ENCODE results near the gene CAMK1D.
"Not testable (repeated sequence)": the region's sequence is repeated elsewhere in the genome, so short reads cannot be mapped to it uniquely, and the experiment has no call there.

CAMK1D gene

GRCh38 chr10:12360461-12360860 is 11.1 kb downstream of the CAMK1D start:
- H3K4me3 ChIP-seq (ENCODE audit: low read depth, low read length): no peak overlapping the region
- DNase-seq (ENCODE audit: low read depth): no peak

DNA sequence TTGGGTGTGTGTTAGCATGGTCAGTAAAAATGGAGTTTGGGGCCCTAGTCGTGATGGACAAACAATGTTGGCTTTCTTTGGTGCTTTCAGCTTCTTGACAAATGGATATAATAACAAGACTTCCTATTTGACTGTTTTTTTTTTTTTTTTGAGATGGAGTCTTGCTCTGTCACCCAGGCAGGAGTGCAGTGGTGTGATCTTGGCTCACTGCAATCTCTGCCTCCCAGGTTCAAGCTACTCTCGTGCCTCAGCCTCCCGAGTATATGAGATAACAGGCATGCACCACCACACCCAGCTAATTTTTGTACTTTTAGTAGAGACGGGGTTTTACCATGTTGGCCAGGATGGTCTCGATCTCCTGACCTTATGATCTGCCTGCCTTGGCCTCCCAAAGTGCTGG is 11.8 kb downstream of the CAMK1D start:
- not testable (repeated sequence) for H3K4me3 ChIP-seq (ENCODE audit: low read depth, low read length); DNase-seq (ENCODE audit: low read depth)

GRCh38 chr10:12364559-12364958 is 15.2 kb downstream of the CAMK1D start:
- DNase-seq (ENCODE audit: low read depth): no peak
- no peak overlapping the region for H3K4me3 ChIP-seq (ENCODE audit: low read depth, low read length)

GRCh38 chr10:12367272-12367671 is 17.9 kb downstream of the CAMK1D start:
- no peak for DNase-seq (ENCODE audit: low read depth)
- H3K4me3 ChIP-seq (ENCODE audit: low read depth, low read length): no peak overlapping the region

- no peak for DNase-seq (ENCODE audit: low read depth)
- no peak overlapping the region for H3K4me3 ChIP-seq (ENCODE audit: low read depth, low read length)
These were observed 20.6 kb downstream of the CAMK1D start for GRCh38 chr10:12369982-12370381.

DNA sequence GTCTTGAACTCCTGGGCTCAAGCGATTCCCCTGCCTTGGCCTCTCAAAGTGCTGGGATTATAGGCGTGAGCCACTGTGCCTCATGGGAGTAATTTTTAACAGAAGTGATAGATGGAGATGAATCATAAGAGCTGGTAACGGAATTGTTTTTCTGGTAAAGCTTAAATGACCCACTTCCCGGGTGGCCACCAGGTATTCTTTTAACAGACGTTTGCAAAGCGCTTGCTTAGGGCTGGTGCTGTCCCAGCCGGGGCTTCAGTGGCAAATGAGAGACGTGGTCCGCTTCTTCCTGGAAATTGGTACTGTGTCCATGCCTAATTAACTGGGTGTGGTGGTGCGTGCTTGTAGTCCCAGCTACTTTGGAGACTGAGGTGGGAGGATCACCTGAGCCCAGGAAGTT is 23.5 kb downstream of the CAMK1D start:
- no peak overlapping the region for H3K4me3 ChIP-seq (ENCODE audit: low read depth, low read length)
- DNase-seq (ENCODE audit: low read depth): no peak

- no peak for DNase-seq (ENCODE audit: low read depth)
- H3K4me3 ChIP-seq (ENCODE audit: low read depth, low read length): no peak overlapping the region
These were observed 25.7 kb downstream of the CAMK1D start for GRCh38 chr10:12375076-12375504.

GRCh38 chr10:12376211-12376610 is 26.9 kb downstream of the CAMK1D start:
- H3K4me3 ChIP-seq (ENCODE audit: low read depth, low read length): no peak overlapping the region
- no peak for DNase-seq (ENCODE audit: low read depth)

GRCh38 chr10:12377658-12378290 is 28.4 kb downstream of the CAMK1D start:
- no peak for DNase-seq (ENCODE audit: low read depth)
- no peak overlapping the region for H3K4me3 ChIP-seq (ENCODE audit: low read depth, low read length)

DNA sequence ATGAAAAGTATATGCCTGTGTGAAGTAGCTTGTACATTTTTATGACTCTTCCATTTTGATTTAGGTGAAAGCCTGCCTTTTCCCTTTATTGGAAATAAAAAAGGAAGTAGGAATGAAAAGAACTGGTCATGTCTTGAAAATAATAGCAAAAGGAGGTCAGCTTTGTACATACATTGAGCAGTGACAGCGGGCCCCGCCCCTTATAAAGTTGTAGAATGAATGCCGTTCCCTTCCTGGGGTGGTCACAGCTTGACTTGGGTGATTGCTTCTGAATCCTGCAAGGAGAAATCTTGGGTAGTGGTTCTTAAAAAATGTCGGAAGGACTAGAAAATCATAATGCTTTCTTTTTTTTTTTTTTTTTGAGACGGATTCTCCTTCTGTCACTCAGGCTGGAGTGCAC is 31.7 kb downstream of the CAMK1D start:
- no peak overlapping the region for H3K4me3 ChIP-seq (ENCODE audit: low read depth, low read length)
- no peak for DNase-seq (ENCODE audit: low read depth)

- no peak overlapping the region for H3K4me3 ChIP-seq (ENCODE audit: low read depth, low read length)
- DNase-seq (ENCODE audit: low read depth): no peak
These were observed 32.3 kb downstream of the CAMK1D start for GRCh38 chr10:12381536-12382156.

DNA sequence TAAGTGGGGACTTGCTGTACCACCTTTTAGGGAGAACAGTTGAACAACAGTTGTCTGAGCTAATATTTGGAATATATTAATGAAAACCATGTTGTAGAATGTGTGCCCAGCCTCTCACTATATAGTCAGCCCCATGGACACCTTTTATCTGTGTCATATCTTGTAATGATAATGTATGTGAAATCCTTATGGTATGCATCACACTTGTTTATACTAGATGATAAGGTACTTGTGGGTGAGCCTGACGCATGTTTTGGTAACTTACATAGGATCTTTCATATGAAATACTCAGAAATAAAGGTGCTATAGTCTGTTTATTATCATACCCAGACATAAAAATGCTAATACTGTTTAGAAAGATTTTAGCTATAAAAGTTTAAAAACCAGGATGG is 32.8 kb downstream of the CAMK1D start:
- no peak overlapping the region for H3K4me3 ChIP-seq (ENCODE audit: low read depth, low read length)
- DNase-seq (ENCODE audit: low read depth): no peak

- no peak for DNase-seq (ENCODE audit: low read depth)
- no peak overlapping the region for H3K4me3 ChIP-seq (ENCODE audit: low read depth, low read length)
These were observed 33.7 kb downstream of the CAMK1D start for GRCh38 chr10:12382956-12383531.

DNA sequence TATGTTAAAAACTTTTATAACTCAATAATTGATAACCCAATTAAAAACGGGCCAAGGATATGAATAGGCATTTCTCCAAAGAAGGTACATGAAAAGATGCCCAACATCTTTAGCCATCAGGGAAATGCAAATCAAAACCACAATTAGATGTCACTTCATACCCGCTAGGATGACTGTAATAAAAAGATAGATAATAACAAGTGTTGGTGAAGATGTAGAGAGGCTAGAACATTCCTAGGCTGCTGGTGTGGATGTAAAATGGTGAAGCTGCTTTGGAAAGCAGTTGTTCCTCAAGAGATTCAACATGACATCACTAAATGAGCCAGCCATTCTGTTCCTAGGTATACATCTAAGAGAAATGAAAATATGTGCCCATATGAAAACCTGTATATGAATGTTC is 35.6 kb downstream of the CAMK1D start:
- H3K4me3 ChIP-seq (ENCODE audit: low read depth, low read length): no peak overlapping the region
- DNase-seq (ENCODE audit: low read depth): no peak

GRCh38 chr10:12387561-12388210 is 38.3 kb downstream of the CAMK1D start:
- no peak for DNase-seq (ENCODE audit: low read depth)
- no peak overlapping the region for H3K4me3 ChIP-seq (ENCODE audit: low read depth, low read length)

DNA sequence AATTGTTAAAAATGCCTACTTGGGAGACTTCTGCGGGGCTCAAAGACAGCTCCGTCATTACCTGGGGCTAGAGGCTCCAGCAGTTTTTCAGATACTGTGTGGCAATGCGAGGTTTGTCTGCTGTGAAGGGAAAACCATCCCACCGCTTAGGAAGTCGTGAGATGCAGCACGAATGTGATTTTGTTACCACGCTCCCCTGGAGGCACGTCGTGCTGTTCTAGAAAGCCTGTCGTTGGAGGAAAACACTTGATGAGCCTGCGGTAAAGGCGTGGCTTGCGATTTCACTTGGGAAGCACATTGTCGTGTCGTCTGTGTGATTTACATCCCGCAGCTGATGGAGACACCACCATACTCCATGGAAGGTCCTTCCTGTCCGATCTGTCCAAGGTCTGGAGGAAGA is 39.3 kb downstream of the CAMK1D start:
- no peak for DNase-seq (ENCODE audit: low read depth)

DNA sequence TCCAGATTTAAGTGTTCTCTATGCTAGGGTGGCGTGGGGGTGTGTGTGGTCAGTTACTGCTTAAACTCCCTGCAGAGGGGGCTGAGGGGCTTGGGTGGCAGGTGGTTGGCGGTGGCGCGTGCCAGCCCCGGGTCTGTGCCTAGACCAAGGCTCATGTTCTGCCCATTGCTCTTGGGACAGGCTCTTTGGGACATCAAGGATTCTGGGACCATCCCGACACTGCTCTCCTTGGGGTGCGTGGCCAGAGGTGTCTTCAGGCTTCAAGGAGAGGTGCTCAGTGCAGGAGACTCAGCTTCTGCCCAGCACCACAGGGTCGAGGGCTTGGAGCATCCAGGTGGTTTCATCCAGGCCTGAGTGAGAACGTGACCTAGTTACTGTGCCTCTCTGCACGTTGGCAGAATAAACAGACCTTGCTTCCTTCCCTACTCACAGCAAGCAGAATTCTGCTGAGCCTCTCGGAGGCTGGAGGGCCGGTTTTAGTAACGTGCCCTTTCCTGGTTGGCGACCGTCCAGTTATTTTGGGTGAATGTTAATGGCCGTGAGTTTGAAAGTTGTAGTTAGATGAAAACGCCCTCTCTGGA is 39.9 kb downstream of the CAMK1D start:
- no peak overlapping the region for H3K4me3 ChIP-seq (ENCODE audit: low read depth, low read length)
- DNase-seq (ENCODE audit: low read depth): no peak

More for the DNA sequence above, 39.3 kb downstream of the CAMK1D start:
- no peak overlapping the region for H3K4me3 ChIP-seq (ENCODE audit: low read depth, low read length)

DNA sequence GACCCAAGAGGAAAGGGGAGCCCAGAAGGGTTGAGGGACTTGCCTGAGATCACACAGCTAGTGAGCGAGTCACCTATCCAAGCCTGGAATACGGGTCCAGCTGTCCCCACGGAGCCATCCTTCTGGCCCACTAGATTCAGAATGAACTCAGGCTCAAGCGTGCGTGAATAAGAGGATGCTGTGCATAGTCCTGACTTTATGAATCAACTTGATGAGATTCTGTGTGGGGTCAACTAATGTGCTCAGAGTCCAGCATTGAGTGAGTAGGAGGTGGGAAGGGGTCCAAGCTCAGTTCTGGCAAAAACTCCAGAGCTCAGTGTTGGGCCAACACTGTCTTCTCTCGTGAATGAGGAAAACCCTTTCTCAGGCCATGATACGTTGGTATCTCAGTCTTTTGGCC is 41.4 kb downstream of the CAMK1D start:
- H3K4me3 ChIP-seq (ENCODE audit: low read depth, low read length): no peak overlapping the region
- DNase-seq (ENCODE audit: low read depth): no peak

GRCh38 chr10:12391206-12391605 is 41.9 kb downstream of the CAMK1D start:
- no peak overlapping the region for H3K4me3 ChIP-seq (ENCODE audit: low read depth, low read length)
- no peak for DNase-seq (ENCODE audit: low read depth)

- H3K4me3 ChIP-seq (ENCODE audit: low read depth, low read length): no peak overlapping the region
- no peak for DNase-seq (ENCODE audit: low read depth)
These were observed 44.5 kb downstream of the CAMK1D start for GRCh38 chr10:12393831-12394230.

All from skeletal muscle cell (primary cell).